A673 (cell line): ENCODE results near the gene XPOT. TPM values are rescaled to one million over a fixed set of nuclear protein-coding genes. Genes with fewer than 3 reads are reported as not detected.
"Not testable (repeated sequence)": the region's sequence is repeated elsewhere in the genome, so short reads cannot be mapped to it uniquely, and the experiment has no call there.

Source experiments
- Bru-seq: library from RNA; stranded (reverse); fragments of 400-500 nt; gene quantifications from one replicate; lab custom pipeline; 2021; lab: Mats Ljungman, UMichigan
- BruChase-seq, 2 experiments: library from RNA; stranded (reverse); fragments of 400-500 nt; gene quantifications; one replicate each; lab custom pipeline; 2021; lab: Mats Ljungman, UMichigan
- BruUV-seq: library from RNA; stranded (reverse); fragments of 400-500 nt; replicated peaks from 2 replicates; lab custom pipeline; 2021; lab: Mats Ljungman, UMichigan
- CTCF ChIA-PET: fragments of 300-600 bp; sonication (Branson Sonifier 250); formaldehyde crosslinking; loops from one replicate; lab custom pipeline; 2022; ENCODE audit warnings: antibody characterized with exemption; lab: Charles Lee
- POLR2A ChIA-PET: fragments of 300-600 bp; sonication (Branson Sonifier 250); formaldehyde crosslinking; loops from one replicate; lab custom pipeline; 2022; ENCODE audit warnings: antibody characterized with exemption; ENCODE audit not compliant: low non-redundant PET; lab: Charles Lee
- DNase-seq: peaks from one replicate; pipeline ENCODE4 v3.0.0-alpha.2; 2015; ENCODE audit warnings: low spot score
- H3K27ac ChIP-seq: fragments of 200-600 bp; sonication (generic); 2 replicates; pipeline ENCODE4 v1.5.1; 2016; ENCODE audit warnings: mixed run types, low read depth, mild to moderate bottlenecking, mixed read lengths, antibody characterized with exemption, low read length; ENCODE audit not compliant: poor library complexity, severe bottlenecking
- H3K27me3 ChIP-seq: fragments of 200-600 bp; sonication (generic); replicated peaks from 2 replicates; pipeline ENCODE4 v1.6.1; 2017; ENCODE audit warnings: mixed run types, low read depth, mild to moderate bottlenecking, mixed read lengths, antibody characterized with exemption, low read length; ENCODE audit not compliant: insufficient read depth, poor library complexity
- H3K36me3 ChIP-seq: fragments of 200-600 bp; sonication (generic); 2 replicates; pipeline ENCODE4 v1.6.1; 2016; ENCODE audit warnings: mixed run types, mild to moderate bottlenecking, mixed read lengths, antibody characterized with exemption, low read length; ENCODE audit not compliant: insufficient read depth, poor library complexity, severe bottlenecking
- H3K4me1 ChIP-seq: fragments of 200-600 bp; sonication (generic); 2 replicates; pipeline ENCODE4 v1.6.1; 2017; ENCODE audit warnings: mixed run types, mild to moderate bottlenecking, mixed read lengths, antibody characterized with exemption, low read length; ENCODE audit not compliant: insufficient read depth, poor library complexity, severe bottlenecking
- H3K4me3 ChIP-seq: fragments of 200-600 bp; sonication (generic); 2 replicates; pipeline ENCODE4 v1.5.1; 2016; ENCODE audit warnings: low read depth, mixed run types, mild to moderate bottlenecking, mixed read lengths, low read length; ENCODE audit not compliant: poor library complexity, severe bottlenecking
- H3K9me3 ChIP-seq: fragments of 200-600 bp; sonication (generic); 2 replicates; pipeline ENCODE4 v1.6.1; 2016; ENCODE audit warnings: mixed run types, low read depth, mild to moderate bottlenecking, mixed read lengths, antibody characterized with exemption, low read length; ENCODE audit not compliant: poor library complexity, severe bottlenecking
- CTCF ChIP-seq: fragments of 300-800, 200-600 bp; sonication (generic); conservative IDR thresholded peaks from 2 replicates; pipeline ENCODE4 v1.5.1; 2017; ENCODE audit warnings: low read depth, mild to moderate bottlenecking, antibody characterized with exemption, low read length, moderate library complexity, mixed read lengths
- EZH2 ChIP-seq: fragments of 200-600 bp; sonication (generic); IDR thresholded peaks from 2 replicates; pipeline ENCODE4 v1.6.1; 2017; ENCODE audit warnings: borderline replicate concordance, low read depth, mild to moderate bottlenecking, mixed read lengths, antibody characterized with exemption, low read length; ENCODE audit not compliant: poor library complexity, severe bottlenecking
- intact Hi-C: fragments of 100-400 bp; cut with micrococcal nuclease; formaldehyde crosslinking; loops from one replicate; pipeline ENCODE4 v1.10.0; 2022; ENCODE audit not compliant: unreplicated experiment
- long read RNA-seq: library from polyadenylated mRNA; stranded (forward); transcript quantifications from one replicate; pipeline ENCODE4 v2.0.0, GENCODE V29; 2022
- total RNA-seq: library from RNA; stranded (reverse); gene quantifications from 2 replicates; pipeline ENCODE4 v1.2.3, GENCODE V29; 2021

The XPOT gene
- 192 and 198 TPM in 2 replicates for total RNA-seq
- Bru-seq, nascent RNA: percentile 97 among the genes with signal in this experiment
- BruChase-seq, experiment 1, labeled RNA remaining after a 2-hour chase: percentile 96 among the genes with signal in this experiment
- percentile 98 among the genes with signal in this experiment for BruChase-seq, experiment 2, labeled RNA remaining after a 6-hour chase
- long read RNA-seq, full-length matches to known transcripts: 430 of 581 reads
- long read RNA-seq, partial matches to known transcripts: 36 of 581 reads
- long read RNA-seq, other reads (novel, unspliced or antisense): 115 of 581 reads

- peak; percentile 98 for DNase-seq
- H3K27me3 ChIP-seq: no peaks in the 10 kb centered on the region
- peaks cover 30% of the 10 kb centered on the region for H3K4me1 ChIP-seq
- TSS peak; percentile 94 for BruUV-seq
- intact Hi-C loops: no loop called here
- no peaks in the 10 kb centered on the region for H3K9me3 ChIP-seq
- ChIA-PET POLR2A (interaction anchor here (0.5 to 0.6 kb wide), 3 partner anchors 90 to 1545 kb away, joined by 3 to 5 read pairs (median 3); no protein-coding TSS in a partner anchor), CTCF (interaction anchor here (0.7 kb wide), 1 partner anchor 13 kb away, joined by 3 read pairs; the partner anchor contains the start of gene C12orf56)
- peak within 1 kb of the TSS; percentile 95 for H3K4me3 ChIP-seq
- H3K27ac ChIP-seq: peak within 1 kb of the TSS; percentile 100
- peaks cover 2% of the 10 kb centered on the region for H3K36me3 ChIP-seq
- TF ChIP-seq EZH2: no peak
- no peak for TF ChIP-seq CTCF
Measured at GRCh38 chr12:64403707-64404469, at the start of gene XPOT. Gene XPOT, plus strand, starts transcription at chr12:64404392. Its CDS starts 5,644 bp downstream, at chr12:64410036.

- BruUV-seq, CTCF ChIA-PET, intact Hi-C loops, H3K27ac ChIP-seq, DNase-seq, H3K36me3 ChIP-seq, POLR2A ChIA-PET, H3K27me3 ChIP-seq, H3K4me3 ChIP-seq, H3K4me1 ChIP-seq, H3K9me3 ChIP-seq: not testable (repeated sequence)
Measured at GRCh38 chr12:64356209-64356608, 48.0 kb upstream of the XPOT start.

GRCh38 chr12:64361173-64361572, 43.0 kb upstream of the XPOT start:
- BruUV-seq, H3K27ac ChIP-seq, H3K27me3 ChIP-seq, H3K4me1 ChIP-seq, intact Hi-C loops, DNase-seq, CTCF ChIA-PET, H3K9me3 ChIP-seq, H3K36me3 ChIP-seq, POLR2A ChIA-PET, H3K4me3 ChIP-seq: not testable (repeated sequence)

GRCh38 chr12:64362721-64363305, 41.4 kb upstream of the XPOT start:
- TF ChIP-seq EZH2: no peak
- no peak for TF ChIP-seq CTCF
- ChIA-PET CTCF (no interaction called here), POLR2A (no interaction called here)
- Histone ChIP-seq H3K4me1 (no peaks in the 10 kb centered on the region), H3K4me3 (no peak overlapping the region), H3K36me3 (no peaks in the 10 kb centered on the region), H3K27ac (no peak overlapping the region), H3K27me3 (no peaks in the 10 kb centered on the region), H3K9me3 (no peaks in the 10 kb centered on the region)
- no peak for DNase-seq
- no TSS peak for BruUV-seq
- intact Hi-C loops: no loop called here
